HG02970 (cell line): ENCODE measurements around the gene ANXA3.

Source experiments
- ATAC-seq: cut with Tn5 transposase; IDR thresholded peaks from one replicate; pipeline ENCODE4 v1.9.1; 2021; ENCODE audit warnings: mild to moderate bottlenecking, moderate library complexity, moderate number of reproducible peaks; ENCODE audit not compliant: unreplicated experiment, low FRiP score

ANXA3 gene

DNA sequence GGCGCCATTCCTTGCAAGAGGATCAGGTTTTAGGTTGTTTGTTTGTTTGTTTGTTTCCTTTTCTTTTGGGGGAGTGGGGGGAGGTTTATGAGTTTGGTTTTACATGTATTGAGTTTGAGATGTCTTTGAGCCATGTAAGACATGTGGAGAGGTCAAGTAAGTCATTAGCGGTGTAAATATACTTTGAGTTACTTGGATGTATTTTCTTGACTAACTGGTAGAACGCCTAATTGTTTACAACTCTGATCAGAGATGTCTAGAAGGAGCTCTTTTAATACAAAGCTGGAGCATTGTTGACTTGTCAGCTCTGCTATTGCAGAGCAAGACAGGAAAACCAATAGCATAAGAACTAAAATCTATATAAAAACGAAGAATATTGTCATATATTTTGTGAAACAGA, 57.1 kb downstream of the ANXA3 start:
- no peak for ATAC-seq

DNA sequence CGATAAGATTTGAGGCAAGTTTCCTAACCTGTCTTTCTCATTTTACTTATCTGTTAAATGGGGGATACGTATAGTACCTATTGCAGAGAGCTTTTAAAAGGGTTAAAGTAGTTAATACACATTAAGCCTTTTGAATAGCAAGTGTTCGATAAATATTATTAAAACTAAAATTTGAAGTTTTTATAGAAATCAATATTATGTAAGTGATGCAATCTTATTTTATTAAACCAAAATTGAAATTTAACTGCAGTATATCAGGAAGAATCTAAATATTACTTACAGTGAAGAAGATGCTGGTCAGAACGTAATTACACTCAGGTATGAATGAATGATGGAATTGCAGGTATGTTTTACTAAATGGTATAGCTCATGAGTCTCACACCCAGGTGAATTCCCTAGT, 58.0 kb downstream of the ANXA3 start:
- ATAC-seq = no peak

DNA sequence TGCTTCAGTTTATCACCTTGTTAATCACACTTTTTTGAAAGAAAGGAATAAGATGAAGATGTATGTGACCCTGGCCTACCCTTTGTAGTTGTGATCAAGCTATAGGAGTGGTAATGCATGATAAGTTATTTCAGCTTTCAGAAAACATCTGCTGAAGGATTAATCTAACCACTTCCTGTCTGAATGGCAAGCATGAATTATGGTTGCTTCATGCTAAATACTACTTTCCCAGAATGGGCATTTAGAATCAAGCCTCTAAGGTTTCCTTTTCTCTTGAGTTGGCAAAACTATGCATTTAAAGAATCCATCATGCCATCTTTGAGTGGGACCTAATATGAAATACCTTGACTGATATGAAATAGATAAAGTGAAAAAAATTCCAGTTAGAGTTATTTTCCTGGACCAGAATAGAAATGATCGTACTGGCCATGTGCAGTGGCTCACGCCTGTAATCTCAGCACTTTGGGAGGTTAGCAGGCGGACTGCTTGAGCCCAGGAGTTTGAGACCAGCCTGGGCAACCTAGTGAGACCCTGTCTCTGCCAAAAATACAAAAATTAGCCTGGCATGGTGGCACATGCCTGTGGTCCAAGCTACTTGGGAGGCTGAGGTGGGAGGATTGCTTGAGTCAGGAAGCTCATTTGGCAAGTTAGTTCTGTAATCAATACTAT, 59.1 kb downstream of the ANXA3 start:
- no peak for ATAC-seq

DNA sequence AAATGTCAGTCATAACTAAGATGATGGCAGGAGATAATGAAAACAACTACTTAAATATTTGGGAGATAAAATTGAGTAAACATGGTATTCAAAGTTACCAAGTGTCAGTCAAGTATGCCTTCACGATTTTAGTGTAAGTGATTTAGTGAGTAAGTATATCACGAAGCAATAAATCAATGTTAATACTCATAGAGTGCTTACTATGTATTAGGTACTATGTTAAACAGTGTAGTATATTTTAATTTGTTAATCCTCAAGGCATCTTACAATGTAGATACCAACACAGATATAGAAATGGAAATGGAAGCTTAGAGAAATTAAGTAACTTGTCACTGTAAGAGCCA, 59.6 kb downstream of the ANXA3 start:
- no peak for ATAC-seq

DNA sequence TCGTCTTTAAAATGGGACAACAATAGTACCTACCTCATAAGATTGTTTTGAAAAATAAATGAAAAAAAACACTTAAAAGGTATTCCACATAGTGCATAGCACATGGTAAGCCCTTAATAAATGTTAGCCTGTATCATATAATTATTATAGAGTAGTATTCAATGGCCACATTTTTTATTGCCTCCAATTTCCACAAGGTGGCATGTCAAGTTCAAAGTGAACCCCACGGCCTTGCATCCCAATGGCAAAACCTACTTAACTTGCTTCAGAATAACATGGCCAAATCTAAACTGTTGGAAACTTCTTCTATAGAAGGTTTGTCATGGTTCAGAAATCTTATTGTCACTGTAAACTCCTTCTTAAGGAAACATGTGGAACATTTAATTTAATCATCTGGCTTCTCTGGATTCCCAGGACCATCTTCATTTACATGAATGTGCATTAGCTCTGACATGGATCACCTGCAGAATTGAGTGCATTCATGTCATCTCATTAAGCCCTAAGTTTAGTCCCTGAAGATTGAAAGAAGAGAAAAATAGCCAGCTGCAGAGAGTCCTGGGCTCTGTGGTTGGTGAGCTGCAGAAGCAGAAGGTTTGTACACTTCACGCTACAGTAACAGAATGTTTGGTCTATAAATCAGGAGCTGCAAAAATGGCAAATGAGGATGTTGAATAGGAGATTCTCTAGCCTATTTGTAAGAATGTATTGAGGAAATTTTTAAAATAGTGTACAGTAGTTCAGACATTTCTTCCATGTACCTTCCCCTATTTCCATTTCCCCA, 61.0 kb downstream of the ANXA3 start:
- no peak for ATAC-seq

DNA sequence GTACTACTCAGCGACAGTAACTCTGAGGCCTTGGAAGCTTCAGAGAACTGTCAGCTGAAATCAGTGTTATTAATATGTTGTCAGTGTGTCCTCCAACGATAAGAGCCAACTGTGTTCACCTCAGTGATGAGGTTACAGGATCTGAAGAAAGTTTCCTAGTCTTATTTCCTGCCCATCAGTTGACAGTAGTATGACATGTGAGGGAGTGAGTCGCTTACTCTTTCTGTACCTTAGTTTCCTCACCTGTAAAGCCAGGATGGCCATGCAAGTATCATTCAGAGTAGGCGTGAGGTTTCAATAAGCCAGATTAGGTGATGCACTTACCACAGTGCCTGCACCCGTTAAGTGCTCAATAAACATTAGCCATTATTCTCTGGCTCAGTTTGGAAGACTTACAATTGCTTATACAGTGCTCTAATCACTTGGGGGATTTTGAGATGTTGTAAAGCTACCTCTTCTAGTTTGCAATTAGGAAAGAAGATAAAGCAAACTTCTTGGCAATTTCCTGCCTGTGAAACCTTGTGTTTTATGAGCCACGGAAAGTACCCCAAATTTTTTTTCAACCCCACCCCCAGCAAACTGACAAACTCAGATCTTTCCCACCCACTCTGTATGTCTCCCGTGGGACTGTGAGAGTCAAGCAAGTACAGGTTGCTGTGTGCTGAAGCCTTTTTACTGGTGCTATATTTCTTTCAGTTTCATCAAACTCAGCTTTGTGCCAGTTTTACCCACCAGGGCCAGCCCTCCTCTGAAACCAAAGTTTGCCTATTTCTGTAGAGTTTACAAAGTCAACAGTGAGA, 62.2 kb downstream of the ANXA3 start:
- ATAC-seq = peak; percentile 51

DNA sequence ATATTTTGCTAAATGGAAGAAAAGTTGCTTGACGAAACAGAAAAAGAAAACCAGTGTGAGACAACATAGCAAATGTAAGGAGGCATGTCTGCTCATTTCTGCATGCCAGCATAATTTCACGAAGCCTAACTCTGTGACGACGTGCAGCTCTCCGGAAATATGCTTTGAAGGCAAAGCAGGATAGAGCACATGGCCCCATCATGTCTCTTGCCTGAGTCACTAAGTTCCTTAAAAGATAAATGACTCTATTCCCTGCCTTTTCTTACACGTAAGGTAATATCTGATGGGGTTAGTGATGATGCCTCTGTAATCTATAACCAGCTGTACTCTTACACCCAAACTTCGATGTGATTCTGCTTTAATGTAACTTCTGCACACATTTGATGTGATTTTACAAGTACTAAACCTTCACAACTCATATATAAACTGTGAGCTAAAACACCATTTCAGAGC, 64.5 kb downstream of the ANXA3 start:
- ATAC-seq = no peak

DNA sequence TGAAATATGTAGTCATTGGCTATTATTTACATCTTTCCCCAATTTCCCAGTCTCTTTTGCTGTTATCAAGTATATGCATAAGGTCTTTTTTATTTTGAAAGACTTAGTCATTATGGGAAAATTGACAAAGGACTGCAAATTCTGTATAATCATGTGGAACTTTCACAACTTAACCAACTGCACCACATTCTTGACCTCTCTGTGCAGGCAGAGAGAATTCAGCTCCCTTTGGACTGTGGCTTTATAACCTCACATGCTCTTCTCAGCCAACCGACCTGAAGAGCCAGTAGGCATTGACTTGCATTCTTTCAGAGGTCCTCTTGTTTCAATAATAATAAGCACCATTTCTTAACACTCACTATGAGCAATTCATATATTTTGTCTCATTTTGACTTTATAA, 66.9 kb downstream of the ANXA3 start:
- no peak for ATAC-seq

DNA sequence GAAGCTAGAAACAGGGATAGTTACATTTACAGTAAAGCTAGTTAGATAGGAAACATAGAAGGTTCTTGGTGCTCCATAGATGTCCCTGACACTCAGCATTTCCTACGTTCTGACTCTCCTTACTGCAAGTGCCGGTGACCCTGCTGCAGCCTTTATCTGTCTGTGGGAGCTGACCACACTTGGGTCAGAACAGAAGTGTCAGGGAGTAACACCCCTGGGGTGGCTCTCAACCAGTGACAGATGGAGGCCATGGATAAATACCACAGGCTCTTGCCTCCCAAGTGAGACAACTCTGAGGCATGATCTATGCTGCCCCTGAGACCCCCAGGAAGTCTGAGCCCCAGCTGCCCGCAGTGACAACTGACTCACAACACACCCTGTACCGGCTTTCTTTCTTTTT, 69.8 kb downstream of the ANXA3 start:
- ATAC-seq = no peak

DNA sequence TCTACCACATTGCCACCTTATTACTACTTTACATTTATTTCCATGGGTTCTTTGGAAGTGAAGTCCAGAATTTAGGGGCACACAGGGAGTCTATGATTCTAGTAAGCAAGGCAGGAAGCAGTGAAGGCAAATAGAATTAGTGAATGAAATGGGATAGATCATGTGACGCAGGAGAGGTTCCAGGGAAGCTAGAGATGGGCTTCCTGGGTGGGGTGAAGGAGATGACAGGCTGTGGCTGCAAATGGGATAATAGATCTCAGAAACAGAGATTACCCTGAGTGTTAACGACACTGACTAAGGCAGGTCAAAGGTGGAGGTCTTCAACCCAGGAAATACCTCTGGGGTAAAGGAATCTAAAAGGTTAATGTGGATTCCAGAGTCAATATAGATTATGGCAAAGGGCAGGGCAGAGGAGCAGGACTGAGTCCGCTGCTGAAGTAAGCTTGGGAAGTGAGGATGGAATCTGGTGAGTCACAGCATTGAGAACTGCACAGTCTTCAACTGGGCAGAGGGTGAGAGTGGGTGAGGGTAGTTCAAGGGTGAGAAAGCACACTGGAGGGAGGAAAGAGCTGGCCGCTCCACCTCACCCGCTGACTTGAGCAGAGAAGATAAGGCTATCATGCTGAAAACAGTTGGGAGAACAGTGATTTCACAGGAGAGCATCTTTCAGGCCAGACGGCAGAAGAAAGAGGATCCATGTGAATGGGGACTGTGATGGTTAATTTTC, 70.8 kb downstream of the ANXA3 start:
- no peak for ATAC-seq

DNA sequence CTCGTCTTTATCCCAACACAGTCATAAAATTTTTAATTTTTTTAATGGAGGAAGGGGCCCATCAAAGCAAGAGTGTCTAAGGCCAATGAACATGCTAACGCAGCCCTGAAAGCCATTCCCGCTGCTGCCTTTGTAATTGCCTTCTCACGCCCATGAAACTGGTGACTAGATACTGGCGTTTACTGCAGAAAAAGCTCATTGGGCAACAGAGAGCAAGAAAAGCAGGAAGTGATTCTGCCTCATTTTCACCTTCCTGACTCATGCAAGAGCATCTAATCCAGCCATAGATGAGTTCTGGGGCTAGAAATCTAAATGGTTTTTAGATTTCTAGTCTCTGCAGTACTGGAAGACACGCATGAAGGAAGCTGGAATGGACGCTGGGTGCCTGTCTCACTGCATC, 72.5 kb downstream of the ANXA3 start:
- ATAC-seq = no peak

DNA sequence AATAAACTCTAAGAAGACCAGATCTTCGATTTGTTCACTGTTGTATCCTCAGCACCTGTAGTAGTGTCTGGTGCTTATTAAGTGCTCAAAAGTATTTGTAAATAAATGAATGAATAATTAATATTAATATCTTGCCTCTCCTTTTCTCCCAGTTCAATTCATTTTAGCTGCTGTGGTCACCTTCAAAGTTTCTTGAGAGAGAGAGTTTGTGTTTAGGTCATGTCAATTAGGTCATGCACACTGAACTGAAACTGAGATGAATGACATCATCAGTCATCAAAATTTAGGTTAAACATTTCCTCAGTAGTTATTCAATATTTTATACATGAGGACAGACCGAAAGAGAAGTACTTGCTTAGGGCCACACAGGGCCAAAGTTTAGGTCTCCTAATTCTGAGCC, 73.5 kb downstream of the ANXA3 start:
- no peak for ATAC-seq

DNA sequence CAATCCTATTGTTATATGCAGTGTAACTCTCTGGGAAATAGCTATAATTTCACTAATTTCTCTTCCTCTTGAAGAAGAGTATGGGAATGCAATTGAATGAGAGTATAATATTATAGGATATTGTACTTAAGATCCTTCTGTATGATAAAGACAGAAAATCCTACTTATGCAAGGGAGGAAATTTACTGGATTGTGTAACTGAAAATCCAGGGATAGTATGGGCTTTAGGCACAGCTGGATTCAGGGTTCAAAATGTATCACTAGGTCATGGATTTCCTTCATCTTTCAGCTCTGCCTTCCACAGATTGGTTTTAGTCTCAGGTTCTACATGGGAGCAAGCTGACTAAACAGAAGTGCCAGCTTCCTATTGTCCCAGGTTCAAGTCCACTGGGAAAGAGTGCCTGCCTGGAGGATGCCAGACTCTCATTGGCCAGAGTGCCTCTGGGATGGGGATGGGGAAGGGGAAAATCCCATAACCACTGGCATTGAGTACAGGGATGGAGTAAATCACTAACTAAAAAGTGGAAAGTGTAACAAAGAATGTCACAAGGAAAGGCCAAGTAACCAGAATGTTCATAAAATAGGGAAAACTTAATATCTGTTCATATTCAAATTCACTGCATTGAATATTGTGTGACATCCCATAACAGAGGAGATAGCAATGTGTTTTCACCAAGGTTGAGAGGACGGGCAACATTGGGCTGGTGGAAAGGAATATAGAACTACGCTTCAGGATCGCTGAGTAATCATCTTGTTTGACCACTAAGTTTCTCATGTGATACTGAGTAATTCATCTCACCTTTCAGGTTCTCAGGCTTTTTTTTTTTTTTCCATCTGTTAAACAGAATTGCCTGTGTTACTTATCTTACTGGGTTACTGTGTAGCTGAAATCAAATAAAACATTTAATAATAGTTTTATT, 75.7 kb downstream of the ANXA3 start:
- no peak for ATAC-seq

DNA sequence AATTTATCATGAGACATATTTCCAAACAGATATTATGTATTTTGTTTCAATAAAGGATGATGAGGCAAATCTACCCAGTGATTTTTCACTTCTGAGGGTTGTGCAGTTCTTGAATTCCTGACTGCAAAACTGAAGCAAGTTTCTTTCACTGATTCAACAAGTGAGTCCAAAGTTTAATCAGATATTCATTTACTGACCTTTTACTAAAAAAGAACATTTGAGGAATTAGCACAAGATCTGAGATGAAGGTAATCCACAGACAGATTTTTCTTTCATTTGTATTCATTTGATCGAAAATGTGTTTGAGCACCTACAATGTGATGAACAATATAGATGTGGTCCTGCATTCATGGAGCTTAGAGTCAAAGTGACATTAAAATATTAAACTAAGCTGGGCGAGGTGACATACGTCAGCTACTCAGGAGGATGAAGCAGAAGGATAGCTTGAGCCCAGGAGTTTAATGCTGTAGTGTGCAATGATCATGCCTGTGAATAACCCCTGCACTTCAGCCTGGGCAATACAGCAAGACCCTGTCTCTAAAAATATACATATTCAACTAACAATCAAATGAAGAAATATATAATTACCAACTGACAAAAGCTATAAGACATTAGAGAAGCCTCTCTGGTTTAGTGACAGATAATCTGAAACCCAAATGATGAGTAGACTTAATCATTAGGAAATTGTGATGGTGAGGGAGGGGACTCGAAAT, 76.6 kb downstream of the ANXA3 start:
- no peak for ATAC-seq

DNA sequence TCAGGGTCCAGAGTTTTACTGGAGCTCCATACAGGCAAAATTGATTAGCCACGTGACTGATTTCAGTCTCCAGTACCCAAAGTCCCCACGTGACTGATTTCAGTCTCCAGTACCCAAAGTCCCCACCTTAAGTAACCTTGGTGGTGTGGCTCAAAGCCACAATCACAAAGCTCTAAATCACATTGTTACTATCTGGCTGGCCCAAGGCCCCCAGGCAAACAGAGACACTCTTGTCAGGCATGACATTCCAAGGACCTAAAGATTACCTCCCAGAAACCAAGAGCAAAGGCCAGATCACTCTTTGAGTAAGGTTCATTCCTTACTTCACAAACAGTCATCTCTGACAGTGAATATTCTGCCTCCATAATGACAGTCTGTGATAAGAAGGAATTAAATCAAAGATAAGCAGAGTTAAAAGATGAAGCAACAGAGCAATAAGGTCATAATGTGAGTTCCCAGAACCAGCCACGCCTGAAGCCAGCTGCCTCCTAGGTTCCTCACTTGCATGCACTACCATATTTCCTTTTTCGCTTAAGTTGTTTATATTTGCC, 78.5 kb downstream of the ANXA3 start:
- ATAC-seq = no peak

DNA sequence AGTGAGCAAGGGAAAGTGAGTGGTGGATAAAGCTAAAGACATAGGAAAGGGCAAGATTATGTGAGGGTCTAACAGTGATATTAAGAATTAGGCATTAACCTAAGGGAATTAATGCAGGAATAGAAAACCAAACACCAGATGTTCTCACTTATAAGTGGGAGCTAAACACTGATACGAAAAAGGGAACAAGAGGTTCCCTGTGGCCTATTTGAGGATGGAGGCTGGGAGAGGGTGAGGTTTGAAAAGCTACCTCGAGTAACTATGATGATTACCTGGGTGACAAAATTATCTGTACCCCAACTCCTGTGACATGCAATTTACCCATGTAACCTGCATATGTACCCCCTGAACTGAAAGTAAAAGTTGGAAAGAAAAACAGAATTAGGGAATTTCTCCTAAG, 79.0 kb downstream of the ANXA3 start:
- no peak for ATAC-seq

DNA sequence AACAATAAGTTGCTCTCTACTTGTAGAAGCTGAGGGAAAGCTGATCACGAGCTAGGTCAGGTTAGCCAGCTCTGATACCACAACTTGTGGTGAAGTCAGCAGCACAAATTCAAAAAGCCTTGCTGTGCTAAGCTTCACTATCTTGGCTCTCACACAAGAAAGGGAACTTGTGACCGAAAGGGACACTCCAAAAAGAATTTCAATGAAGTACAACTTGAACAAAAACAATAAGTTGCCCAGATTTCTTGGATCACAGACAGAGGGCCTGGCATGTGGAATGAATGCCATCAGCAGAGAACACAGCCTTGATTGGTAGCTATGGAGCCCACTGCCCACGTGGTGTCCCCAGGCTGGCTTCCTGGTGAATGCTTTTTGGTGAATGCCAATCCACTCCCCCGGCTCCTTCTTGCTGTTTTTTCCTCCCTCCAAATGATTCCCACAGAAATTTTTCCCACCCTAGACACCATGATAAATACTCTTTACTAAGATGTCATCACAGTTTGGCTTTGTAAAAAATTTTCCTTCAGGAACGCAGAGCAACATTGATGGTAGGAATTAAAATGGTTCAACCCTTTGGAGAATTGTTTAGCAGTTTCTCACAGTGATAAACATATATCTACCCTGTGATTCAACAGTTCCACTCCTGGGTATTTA, 82.6 kb downstream of the ANXA3 start:
- no peak for ATAC-seq
